Measurements from ENCODE around the gene STARD7.
"Not testable (repeated sequence)": the region's sequence is repeated elsewhere in the genome, so short reads cannot be mapped to it uniquely, and the experiment has no call there.

STARD7 gene

DNA sequence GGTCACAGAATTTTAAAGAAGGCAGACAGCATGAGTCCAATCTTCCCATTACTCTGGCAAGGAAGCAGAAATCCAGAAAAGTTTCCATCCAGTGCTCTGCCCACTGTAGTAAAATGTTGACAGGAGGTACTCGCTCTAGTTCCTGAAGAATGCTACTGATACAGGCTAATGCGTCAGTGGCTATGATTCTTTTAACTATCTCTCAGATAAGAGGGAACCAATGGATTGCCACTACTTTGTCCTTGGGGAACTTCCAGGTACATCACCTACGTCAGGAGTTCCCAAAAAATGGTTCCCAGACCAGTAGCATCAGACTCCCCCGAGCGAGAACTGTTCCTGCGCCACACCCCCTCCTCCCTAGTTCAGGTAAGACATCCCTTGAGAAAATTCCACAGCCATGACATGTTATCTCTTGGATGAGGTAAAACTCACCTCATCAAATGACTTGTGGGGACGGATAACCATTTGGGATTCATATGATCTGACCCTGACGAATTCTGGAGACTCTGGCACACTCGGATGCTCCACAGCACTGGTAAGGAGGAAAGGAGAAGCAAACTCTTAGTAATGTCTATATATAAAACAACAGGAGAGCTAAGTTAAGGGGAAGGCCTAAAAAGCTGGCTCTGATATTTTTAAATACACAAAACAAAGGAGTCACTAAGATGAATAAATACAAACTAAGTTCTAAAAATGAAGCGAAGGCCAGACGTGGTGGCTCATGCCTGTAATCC is 16.5 kb downstream of the STARD7 start:
- no peak for DNase-seq

DNA sequence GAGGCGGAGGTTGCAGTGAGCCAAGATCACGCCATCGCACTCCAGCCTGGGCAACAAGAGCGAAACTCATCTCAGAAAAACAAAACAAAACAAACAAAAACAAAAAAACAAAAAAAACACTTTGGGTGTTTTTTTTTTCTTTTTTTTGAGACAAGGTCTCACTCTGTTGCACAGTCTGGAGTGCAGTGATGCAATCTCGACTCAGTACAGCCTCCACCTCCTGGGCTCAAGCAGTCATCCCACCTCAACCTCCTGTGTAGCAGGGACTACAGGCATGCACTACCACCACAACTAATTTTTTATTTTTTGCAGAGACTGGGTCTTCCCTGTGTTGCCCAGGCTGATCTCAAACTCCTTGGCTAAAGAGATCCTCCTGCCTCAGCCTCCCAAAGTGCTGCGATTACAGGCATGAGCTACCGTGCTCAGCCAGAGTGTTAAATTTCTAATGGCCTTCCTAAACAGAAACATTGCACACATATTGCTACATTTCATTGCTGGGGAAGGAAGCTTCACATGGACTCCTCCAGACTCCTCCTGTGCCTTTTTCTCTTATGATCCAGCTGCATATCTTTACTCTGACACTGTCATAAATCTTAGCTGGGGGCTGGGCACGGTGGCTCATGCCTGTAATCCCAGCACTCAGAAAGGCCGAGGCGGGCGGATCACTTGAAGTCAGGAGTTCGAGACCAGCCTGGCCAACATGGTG is 19.7 kb downstream of the STARD7 start:
- no peak for DNase-seq

GRCh38 chr2:96186562-96186961 is 22.1 kb downstream of the STARD7 start:
- DNase-seq = no peak

- DNase-seq = no peak
Measured at GRCh38 chr2:96185516-96185915, 23.1 kb downstream of the STARD7 start.

GRCh38 chr2:96184989-96185388 is 23.6 kb downstream of the STARD7 start:
- DNase-seq = no peak

DNA sequence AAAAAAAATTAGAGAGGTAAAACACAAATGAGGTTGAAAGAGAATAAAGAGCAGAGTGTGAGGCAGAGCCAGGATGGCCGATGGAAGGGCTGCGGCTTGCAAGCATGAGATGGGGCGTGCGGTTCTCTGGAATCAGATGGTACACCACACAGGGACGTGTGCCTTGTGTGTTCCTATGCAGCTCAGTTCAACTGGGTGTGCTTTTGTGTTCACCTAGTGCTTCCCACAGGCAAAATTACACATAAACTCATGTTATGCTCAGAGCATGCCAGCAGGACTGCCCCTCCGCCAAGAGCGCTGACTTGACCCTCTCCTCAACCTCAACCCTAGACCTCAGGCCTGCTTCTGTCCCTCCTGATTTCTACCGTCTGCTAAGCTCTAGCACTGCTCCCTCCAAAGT is 24.4 kb downstream of the STARD7 start:
- DNase-seq = no peak

DNA sequence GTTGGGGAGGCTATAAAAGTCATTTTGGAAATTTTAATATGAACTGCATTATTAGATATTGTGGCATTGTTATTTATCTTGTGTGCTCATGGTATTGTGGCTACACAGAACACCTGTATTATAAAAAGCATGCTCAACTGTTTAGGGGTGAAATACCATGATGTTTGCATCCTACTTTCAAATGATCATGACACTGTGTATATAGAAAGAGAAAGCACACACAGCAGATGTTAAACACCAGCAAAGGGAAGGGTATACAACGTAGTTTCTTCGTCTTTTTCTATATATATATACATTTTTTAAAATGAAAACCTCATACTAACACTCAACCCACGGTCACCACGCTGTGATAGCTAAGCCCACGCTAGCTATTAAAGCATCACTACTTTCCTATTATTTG is 27.1 kb downstream of the STARD7 start:
- no peak for DNase-seq

DNA sequence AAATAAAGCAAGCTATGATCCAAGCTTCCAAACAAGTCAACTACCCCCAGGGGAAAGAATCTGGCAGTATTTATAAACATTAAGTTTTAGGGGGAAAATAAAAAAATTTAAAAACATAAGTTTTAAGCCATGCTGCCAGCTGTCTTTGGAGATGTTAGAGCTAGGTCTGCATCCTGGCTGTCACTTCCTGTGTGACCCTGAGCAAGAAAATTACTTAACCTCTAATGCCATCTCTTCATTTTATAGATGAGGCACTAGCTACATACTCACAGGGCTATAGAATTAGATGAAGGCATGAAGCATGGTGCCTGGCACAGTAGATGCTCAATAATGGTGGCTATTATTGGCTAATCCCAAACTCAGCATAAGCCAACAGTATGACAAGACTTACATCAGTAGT is 28.1 kb downstream of the STARD7 start:
- no peak for DNase-seq

DNA sequence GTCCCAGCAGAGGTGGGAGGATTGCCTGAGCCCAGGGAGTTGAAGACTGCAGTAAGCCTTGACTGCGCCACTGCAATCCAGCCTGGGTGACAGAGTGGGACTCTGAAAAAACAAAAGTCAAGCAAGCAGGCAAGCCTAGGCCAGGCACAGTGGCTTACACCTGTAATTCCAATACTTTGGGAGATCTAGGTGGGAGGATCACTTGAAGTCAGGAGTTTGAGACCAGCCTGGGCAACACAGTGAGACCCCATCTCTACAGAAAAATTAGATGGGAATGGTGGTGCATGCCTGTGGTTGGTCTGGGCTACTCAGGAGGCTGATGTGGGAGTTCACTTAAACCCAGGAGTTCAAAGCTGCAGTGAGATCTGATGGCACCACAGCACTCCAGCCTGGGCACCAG is 28.6 kb downstream of the STARD7 start:
- no peak for DNase-seq

DNA sequence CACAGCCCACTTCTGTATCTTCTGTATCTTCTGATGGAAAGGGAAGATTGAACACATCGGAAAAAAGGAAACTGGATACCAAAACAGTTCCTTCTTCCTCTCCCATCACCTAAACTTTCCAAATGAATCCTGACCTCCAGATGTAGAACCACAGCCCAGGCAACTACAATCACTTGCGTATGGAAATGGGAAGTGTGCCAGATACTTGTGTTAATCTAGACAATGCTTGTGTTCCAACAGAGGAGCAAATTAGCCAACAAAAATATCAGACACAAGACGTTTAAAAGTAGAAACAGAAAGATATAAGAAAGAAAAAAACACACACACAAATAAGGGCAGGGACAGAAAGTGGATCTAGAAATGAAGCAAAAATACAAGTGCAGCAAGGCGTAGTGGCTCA is 32.0 kb downstream of the STARD7 start:
- DNase-seq = no peak

DNA sequence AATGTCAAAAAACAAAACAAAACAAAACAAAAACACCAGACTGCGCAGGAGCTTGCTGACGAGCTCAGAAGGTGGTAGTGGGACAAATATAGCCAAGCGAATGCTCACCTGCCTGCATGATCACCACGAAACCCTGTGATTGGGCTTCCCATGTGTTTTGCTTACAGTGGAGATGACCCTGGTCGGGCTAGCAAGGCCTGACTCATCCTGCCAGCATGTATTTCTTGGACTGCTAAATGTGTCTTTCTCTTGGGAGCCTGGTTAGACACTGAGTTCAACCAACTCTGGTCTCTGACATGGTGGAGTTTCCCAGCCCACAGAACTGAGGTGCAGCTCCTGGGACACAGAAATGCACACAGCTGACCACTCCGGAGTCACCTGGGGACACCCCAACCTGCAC is 32.7 kb downstream of the STARD7 start:
- DNase-seq = no peak

DNA sequence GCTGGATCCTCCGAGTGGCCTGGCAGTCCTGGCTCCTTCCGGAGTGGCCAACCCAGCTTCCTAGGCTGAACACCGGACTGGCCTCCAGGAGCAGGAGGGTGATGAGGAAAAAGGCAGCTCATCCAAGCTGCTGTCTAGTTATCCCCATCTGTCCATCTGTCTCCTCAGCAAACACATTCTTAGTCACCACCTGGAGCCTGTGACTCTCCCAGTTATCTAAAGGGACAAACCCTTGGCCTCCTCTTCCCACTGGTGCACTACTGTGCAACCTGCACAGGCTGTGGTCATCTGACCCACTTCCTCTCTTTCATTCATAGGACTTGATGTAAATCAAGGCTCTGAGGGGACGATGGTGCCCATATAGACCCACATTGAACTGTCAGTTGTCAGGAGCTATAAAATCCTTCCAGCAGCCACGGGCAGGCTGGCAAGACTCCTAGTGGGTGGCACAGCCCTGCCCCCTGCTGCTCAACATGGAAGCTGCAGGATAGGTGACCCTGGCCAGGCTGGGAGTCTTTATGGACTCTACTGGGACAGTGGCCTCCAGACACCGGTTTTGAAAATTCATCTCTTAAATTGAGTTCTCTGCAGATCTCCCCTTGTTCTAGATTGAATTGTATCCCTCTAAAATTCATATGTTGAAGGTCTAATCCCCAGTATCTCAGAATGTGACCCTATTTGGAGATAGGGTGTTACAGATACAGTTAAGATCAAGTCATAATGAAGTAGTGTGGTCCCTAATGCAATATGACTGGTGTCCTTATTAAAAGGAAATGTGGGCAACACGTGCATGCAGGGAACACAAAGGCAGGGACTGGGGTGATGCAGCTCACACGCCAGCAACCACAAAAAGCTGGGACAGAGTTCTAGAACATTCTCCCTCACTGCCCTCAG is 34.1 kb downstream of the STARD7 start:
- DNase-seq = peak; percentile 91

- no peak for DNase-seq
Measured at GRCh38 chr2:96171831-96172230, 36.8 kb downstream of the STARD7 start.

DNA sequence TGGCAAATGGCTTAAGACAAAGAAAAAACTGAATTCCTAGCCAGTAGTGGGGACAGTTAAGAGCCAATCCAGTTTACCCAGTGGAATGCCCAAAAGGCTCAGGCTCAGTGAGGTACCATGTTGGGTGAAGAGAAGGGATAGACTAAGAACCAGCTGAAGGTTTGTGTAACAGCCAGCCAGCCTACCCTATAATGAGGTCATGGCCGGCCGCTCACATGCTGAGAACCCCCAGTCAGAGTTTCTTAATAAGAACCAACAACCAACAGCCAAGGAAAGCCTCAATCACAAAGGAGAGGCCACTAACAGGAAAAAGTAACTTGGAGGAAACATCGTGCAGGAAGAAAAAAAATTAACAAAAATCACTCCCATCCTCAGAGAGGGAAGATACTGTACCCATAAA is 38.0 kb downstream of the STARD7 start:
- no peak for DNase-seq

DNA sequence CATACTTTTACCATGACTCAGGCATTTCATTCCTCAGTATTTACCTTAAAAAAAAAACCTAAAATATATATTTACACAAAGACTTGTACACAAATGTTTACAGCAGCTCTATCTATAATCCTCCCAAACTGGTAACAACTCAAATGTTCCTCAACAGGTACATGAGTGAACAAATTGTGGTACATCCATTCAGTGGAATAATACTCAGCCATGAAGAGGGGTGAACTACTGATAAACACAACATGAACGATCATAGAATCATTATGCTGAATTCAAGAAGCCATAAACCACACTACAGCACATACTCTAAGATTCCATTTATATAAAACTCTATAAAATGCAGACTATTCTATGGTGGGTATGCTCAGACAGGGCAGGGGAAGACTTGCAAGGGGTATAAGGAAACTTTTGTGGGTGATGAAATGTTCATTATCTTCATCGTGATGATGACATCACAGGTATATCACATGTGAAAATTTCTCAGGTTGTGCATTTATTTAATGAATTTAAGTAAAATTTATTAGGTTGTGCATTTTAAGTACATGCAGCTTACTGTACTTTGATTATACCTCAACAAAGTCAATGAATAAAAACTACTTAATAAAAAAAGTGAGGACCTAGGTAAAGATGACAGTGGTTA is 38.6 kb downstream of the STARD7 start:
- DNase-seq = no peak

- no peak for DNase-seq
Measured at GRCh38 chr2:96167407-96168013, 41.1 kb downstream of the STARD7 start.

- peak; percentile 82 for DNase-seq
Measured at GRCh38 chr2:96164459-96165184, 44.0 kb downstream of the STARD7 start.

- peak; percentile 89 for DNase-seq
Measured at GRCh38 chr2:96163768-96164429, 44.7 kb downstream of the STARD7 start.

DNA sequence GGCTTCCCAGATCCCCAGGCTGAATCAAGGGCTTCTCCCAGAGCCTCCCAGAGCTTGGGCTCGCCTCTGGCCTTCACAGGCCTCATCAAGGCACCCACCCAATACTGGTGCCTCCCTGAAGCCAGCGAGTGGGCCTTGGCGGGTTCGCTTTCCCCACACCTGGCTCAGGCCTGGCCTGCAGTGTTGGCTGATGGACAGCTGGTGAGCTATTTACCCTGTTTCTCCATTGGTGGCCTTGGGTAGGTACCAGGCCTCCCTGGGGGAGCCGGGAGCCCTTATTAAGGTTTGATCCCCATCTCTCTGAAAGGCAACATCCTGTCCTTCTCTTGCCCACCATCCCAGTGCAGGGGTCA is 45.2 kb downstream of the STARD7 start:
- no peak for DNase-seq

DNA sequence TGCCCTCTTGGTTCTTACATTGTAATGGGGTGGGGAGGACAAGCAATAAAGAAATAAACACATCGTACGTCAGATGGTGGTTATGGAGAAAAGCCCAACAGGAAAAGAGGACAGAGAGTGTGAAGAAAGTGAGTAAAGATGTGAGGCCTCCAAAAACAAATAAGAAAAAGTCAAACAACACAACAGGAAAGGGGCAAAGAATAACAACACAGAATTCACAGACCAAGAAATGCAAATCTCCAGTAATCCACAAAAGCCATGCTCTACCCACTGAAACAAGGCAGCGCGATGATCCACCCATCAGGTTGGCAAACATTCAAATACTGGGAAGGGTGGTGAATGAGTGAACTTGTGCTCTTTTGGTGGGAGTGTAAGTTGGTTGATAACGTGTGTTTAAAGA is 46.7 kb downstream of the STARD7 start:
- DNase-seq = no peak

DNA sequence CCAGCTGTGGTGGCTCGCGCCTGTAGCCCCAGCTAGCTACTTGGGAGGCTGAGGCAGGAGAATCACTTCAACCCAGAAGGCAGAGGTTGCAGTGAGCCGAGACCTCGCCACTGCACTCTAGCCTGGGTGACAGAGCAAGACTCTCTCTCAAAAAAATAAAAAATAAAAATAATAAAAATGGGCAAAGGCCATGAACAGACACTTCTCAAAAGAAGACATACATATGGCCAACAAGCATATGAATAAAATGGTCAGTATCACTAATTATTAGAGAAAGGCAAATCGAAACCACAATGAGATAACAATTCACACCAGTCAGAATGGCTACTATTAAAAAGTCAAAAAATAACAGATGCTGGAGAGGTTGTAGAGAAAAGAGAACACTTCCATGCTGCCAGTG is 48.3 kb downstream of the STARD7 start:
- DNase-seq = not testable (repeated sequence)

Measured in activated CD4-positive, alpha-beta T cell treated with anti-CD3 and anti-CD28 coated beads for 48 hours (primary cell).